SK-MEL-5 (cell line): ENCODE measurements around the gene IQCF5. TPM values are rescaled to one million over a fixed set of nuclear protein-coding genes. Genes with fewer than 3 reads are reported as not detected.
"Not testable (repeated sequence)": the region's sequence is repeated elsewhere in the genome, so short reads cannot be mapped to it uniquely, and the experiment has no call there.

Experiments used
- DNase-seq: peaks from one replicate; pipeline ENCODE4 v3.0.0-alpha.2; 2016; ENCODE audit warnings: low read depth, low spot score
- in situ Hi-C: cut with HindIII; loops from 2 replicates; pipeline ENCODE4 v1.10.0; 2016; ENCODE audit warnings: low sequenced_read_pairs, high pct_unique_total_duplicates, low pct_unique_long_range_greater_than_20kb
- small RNA-seq, 2 experiments: library from RNA; depleted of rRNA; stranded (forward); fragments of <200 nt; gene quantifications; one replicate each; pipeline ENCODE3, GENCODE V24; 2014
- total RNA-seq: library from RNA; depleted of rRNA; stranded (reverse); fragments of >200 nt; shearing (Covaris generic); gene quantifications from 2 replicates; pipeline ENCODE4 v1.2.3, GENCODE V29; 2014; rRNA removed

The IQCF5 gene
- total RNA-seq, 1 experiment from 2014 or later, result not detected

DNA sequence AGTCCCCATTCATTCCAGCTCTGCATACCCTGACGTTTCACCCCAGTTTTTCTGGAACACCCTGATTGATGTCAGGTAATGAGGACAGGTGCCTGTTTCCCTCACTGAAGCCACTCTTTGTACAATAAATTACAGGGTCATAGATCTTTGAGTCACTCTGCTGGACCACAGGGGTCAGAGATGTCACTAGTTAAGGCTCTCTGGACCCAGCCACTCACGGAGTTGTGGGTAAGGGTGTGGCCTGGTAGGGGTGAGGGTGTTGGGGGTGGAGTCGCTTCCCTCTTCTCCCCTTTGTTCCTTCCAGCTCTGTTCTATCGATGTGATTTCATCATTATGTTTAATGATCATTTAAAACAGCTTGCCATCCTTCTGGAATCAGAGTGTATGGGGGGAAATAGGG lies 512 bp downstream of the IQCF5 start:
- in situ Hi-C loops, result no loop called here
- DNase-seq, result no peak

DNA sequence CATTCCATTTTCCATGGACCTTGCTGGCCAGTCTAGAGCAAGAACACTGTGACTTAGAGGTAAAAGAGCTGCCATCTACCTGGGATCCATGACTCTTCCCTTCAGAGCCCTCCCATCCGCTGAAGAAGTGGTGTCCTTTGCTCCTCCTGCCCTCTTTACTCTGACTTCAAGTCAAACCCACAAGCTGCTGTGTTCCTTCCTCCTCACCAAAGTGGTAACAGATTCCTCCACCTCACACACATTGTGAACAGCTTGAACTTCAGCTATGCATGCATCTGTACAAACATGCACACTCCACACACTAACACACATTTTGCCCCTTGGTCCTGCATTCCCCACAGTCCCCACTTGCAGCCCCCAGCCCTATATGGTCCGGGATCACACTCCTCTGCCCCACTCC lies 990 bp downstream of the IQCF5 start:
- in situ Hi-C loops, result no loop called here
- no peak for DNase-seq

DNA sequence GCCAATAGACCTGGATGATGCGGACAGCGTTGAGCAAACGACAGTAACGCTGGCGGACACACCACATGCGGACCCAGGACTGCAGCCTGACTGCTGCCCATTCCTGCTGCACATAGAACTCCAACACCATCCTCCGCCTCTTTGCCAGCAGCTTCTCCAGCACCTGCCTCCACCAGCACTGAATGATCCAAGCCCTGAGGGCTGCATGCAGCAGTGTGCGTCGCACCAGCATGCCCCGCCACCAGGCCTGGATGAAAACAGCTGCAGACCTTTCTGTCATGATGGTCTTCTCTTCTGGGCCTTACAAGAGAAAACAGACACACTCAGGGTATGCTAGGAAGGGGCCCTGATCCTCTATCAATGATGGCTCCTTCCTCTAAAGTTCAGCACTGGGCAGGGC lies 1.5 kb downstream of the IQCF5 start:
- no peak for DNase-seq
- in situ Hi-C loops, result no loop called here

DNA sequence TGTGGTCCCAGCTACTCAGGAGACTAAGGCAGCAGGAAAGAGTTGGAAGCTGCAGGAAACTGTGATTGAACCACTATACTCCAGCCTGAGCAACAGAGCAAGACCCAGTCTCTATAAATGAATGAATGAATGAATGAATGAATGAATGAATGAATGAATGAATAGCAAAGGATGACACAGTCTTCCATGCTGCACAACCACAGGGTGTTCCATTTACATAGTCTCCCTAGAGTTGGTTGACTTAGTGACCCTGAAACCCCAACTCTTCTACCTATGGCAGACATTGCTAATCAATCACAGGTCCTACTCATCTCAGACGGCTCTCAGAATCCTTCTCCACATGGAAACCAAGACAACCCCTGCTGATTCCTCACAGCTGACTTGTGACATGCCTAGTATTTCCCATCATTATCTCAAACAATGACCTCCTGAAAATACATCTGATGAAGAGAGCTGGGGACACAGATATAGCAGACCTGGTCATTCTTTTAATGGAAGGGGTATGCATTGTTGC lies 2.1 kb downstream of the IQCF5 start:
- in situ Hi-C loops, result no loop called here

DNA sequence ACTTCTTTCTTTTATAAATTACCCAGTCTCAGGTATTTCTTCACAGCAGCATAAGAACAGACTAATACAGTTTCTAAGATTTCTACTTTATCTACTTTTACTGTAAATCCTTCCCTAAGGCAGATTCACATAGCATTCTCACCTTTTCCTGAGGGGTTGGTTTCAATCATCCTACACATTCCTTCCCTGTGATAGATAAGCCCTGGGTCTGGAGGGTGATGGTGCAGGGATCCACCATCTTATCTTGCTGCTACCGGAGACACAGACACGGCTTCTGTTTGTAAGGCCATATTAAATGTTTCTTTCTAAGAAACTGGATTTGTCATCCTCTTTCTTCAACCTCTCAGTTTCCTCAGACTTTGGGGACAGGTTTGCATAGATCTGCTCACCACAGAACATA lies 6.1 kb downstream of the IQCF5 start:
- in situ Hi-C loops, result no loop called here

More for the DNA sequence above, 2.1 kb downstream of the IQCF5 start:
- DNase-seq, result no peak

DNA sequence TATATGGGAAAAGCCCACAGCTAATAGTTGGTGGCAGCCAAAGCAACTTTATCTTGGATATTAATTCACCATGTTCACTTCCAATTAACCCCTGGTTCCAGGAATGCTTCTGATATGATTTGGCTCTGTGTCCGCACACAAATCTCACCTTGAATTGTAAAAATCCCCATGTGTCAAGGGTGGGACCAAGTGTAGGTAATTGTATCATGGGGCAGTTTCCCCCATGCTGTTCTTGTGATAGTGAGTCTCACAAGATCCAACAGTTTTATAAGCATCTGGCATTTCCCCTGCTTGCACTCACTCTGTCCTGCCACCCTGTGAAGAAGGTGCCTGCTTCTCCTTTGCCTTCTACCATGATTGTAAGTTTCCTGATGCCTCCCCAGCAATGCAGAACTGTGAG lies 6.5 kb downstream of the IQCF5 start:
- in situ Hi-C loops, DNase-seq: not testable (repeated sequence)

More for the DNA sequence above, 6.1 kb downstream of the IQCF5 start:
- no peak for DNase-seq

DNA sequence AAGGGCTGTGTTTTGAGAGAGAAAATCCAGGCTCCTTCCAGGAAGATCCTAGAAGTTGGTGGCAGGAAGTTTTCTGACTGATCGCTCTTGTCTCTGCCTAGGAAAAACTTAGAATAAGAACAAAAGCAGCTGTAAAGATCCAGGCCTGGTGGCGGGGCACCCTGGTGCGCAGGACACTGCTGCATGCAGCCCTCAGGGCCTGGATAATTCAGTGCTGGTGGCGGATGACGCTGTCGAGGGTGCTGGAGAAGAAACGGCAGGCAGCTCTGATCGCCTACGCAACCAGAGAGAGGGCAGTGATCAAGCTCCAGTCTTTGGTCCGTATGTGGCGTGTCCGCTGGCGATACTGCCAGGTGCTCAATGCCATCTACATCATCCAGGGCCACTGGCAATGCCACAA lies 12.5 kb downstream of the IQCF5 start:
- in situ Hi-C loops, result no loop called here
- DNase-seq, result no peak

DNA sequence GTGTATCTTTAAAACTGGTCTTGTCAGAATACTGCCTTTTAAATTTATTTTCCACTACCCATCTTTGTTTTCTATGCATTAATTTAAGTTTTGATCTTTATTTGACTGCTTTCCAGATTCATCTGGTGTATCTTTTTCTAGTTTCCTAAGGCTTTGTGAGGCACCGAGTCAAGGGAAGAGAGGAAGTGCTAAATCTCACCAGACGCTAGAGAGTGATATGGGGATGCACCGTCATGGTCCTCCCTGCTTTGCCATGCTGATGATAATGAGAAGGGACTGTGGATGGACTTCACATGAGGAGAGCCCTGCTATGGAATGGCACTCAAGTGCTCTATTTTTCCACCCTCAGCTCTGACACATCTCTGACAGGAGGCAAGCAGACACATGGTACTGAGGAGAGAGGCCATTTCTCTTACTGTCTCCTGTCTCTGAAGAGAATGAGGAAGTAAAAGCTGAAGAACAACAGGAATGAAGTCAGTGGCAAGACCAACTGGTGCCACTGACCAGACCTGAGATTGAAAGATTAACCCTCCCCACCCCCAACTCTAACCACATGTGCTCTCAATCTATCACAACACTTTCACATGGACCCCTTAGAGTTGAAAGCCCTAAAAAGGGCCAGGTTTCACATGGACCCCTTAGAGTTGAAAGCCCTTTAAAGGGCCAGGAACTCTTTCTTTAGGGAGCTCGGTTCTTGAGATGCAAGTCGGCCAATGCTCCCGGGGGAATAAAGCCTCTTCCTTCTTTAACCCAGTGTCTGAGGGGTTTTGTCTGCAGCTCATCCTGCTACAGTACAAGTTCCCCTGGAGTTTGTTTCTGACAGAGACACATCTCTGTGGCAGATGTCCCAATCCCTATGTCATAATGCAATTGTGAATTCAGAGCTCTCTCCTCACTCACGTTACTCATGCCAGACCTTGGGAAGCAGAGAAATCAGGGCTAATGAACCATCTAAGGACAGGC lies 14.4 kb downstream of the IQCF5 start, which contains the start of gene IQCF2:
Gene IQCF2, plus strand, starts transcription at position 913 of the 963 bp plus-strand sequence. CDS start 52 bp downstream, outside the sequence.
- in situ Hi-C loops, result no loop called here
- no peak for DNase-seq

DNA sequence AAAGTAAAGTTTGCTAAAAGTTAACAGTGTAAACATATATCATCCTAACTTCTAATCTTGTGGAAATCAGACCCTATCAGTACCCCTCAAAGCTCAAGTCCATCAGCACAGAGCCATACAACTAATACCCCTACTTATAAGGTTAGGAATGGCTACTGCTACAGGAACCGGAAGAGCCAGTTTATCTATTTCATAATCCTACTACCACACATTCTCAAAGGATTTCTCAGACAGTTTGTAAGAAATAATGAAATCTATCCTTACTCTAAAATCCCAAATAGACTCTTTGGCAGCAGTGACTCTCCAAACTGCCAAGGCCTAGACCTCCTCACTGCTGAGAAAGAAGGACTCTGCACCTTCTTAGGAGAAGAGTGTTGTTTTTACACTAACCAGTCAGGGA lies 20.0 kb downstream of the IQCF5 start:
- in situ Hi-C loops, DNase-seq: not testable (repeated sequence)

DNA sequence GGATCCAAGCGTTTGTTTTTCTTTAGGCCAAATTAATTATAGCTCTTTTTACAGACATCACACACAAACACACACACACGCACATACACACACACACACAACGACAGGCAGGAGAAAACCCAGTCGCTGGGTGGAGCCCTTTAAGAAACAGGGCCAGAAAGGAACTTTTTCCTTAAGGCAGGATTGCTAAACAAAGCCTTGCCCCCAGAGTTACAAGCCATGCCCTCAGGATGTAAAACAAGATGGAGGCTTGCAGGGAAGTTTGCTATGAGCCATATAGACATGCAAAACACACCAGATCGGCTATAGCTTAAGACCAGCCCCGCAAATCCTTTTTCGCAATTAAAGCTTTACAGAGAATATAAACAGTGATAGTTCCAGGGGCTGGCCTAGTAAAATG lies 30.3 kb downstream of the IQCF5 start:
- in situ Hi-C loops, result no loop called here
- DNase-seq, result no peak

DNA sequence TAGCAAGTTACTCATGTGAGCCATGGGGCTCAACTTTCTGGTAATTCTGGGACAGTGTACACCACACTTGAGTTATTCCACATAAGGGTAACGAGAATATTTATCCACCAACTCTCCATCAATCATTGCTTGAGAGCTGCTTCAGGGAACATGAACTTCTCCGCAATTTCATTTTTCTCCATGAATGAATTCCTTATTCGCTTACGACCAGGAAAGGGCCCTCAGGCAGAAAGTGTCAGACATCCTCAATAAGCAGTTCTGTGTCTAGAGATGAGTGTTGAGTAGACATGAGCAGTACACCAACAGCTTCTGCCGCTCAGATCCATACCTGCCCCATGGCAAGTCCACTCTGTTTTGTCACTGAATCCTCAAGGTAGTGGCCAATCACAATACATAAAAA lies 38.8 kb downstream of the IQCF5 start:
- in situ Hi-C loops, result no loop called here

DNA sequence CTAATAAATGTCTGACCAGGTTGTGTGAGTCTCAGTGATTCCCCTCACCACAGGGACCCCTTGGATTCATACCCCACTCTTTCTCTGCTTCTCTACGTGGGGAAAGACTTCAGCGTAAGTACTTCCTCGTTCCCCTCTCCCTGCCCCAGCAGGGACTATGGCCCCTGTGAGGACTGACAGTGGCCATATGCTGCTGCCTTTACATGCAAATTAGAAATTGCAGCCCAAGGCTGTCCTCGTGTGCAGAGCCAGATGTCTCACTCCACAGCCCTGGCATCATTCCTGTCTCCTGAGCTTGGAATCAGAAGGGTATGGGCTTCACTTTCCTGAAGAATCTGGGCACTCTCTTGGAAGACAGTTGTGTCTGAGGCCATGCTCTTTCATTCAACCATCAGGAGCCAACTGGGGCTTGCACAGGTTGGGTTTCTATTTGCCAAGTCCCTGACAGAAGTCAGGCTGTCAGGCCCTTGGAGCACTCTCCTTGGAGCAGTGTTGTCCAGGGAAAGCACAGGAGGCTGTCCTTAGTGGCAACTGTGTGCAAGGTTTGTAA lies 44.5 kb downstream of the IQCF5 start:
- in situ Hi-C loops, result no loop called here
- DNase-seq, result no peak

More for the DNA sequence above, 38.8 kb downstream of the IQCF5 start:
- DNase-seq, result peak; percentile 88

DNA sequence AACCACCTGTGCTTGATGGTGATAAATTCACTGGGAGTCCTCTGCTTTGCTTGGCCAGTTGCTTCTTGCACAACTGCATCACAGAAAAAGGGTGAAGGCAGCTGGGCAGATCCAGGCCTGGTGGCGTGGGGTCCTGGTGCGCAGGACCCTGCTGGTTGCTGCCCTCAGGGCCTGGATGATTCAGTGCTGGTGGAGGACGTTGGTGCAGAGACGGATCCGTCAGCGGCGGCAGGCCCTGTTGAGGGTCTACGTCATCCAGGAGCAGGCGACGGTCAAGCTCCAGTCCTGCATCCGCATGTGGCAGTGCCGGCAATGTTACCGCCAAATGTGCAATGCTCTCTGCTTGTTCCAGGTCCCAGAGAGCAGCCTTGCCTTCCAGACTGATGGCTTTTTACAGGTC lies 45.1 kb downstream of the IQCF5 start:
- no peak for DNase-seq
- in situ Hi-C loops, result no loop called here

DNA sequence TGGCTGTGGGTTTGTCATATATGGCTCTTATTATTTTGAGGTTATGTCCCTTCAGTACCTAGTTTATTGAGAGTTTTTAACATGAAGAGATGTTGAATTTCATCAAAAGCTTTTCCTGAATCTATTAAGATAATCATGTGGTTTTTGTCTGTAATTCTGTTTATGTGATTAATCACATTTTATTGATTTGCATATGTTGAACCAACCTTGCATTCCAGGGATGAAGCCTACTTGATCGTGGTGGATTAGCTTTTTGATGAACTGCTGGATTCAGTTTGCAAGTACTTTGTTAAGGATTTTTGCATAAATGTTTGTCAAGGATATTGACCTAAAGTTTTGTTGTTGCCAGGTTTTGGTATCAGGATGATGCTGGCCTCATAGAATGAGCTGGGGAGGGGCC lies 47.1 kb downstream of the IQCF5 start:
- no peak for DNase-seq
- in situ Hi-C loops, result no loop called here

Small RNAs within 50 kb of the gene (small RNA-seq; reads per million reads assigned to genes)
- 0 to 1.8 reads per million in 2 experiments for gene RN7SL504P

Other genes with a start within 250 kb of the IQCF5 start
- gene TEX264, start 204.3 kb downstream of the IQCF5 start, total RNA-seq, result 107 and 124 TPM in 2 replicates
- gene GRM2, start 168.5 kb downstream of the IQCF5 start, total RNA-seq, result not detected in 2 replicates
- not detected in 2 replicates for gene IQCF6, start 96.4 kb downstream of the IQCF5 start, total RNA-seq
- gene IQCF2, start 14.0 kb downstream of the IQCF5 start, total RNA-seq, result not detected in 2 replicates
- gene IQCF1, start 27.8 kb upstream of the IQCF5 start, total RNA-seq, result not detected in 2 replicates
- 62.2 and 69.0 TPM in 2 replicates for gene RRP9, start 66.3 kb upstream of the IQCF5 start, total RNA-seq
- 7.2 and 7.9 TPM in 2 replicates for gene PARP3, start 66.8 kb upstream of the IQCF5 start, total RNA-seq
- not detected in 2 replicates for gene GPR62, start 79.8 kb upstream of the IQCF5 start, total RNA-seq
- gene PCBP4, start 91.9 kb upstream of the IQCF5 start, total RNA-seq, result 25.0 and 28.3 TPM in 2 replicates
- 33.9 and 36.1 TPM in 2 replicates for gene ABHD14B, start 98.4 kb upstream of the IQCF5 start, total RNA-seq
- 45.2 and 46.0 TPM in 2 replicates for gene ABHD14A, start 99.5 kb upstream of the IQCF5 start, total RNA-seq
- 137 and 180 TPM in 2 replicates for gene ACY1, start 107.9 kb upstream of the IQCF5 start, total RNA-seq
- gene RPL29, start 120.3 kb upstream of the IQCF5 start, total RNA-seq, result 2,678 and 2,698 TPM in 2 replicates
- 11.9 and 12.6 TPM in 2 replicates for gene DUSP7, start 181.0 kb upstream of the IQCF5 start, total RNA-seq